Hematopoietic multipotent progenitor cell treated with erythropoietin and hydrocortisone succinate and interleukin-3 and kit ligand, for 8 days (in vitro differentiated cells): ENCODE measurements around the gene MAGEH1.
"Not testable (repeated sequence)": the region's sequence is repeated elsewhere in the genome, so short reads cannot be mapped to it uniquely, and the experiment has no call there.

Source experiments
- DNase-seq: peaks from one replicate; pipeline ENCODE4 v3.0.0-alpha.2; 2015

Gene MAGEH1, protein sequence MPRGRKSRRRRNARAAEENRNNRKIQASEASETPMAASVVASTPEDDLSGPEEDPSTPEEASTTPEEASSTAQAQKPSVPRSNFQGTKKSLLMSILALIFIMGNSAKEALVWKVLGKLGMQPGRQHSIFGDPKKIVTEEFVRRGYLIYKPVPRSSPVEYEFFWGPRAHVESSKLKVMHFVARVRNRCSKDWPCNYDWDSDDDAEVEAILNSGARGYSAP

DNA sequence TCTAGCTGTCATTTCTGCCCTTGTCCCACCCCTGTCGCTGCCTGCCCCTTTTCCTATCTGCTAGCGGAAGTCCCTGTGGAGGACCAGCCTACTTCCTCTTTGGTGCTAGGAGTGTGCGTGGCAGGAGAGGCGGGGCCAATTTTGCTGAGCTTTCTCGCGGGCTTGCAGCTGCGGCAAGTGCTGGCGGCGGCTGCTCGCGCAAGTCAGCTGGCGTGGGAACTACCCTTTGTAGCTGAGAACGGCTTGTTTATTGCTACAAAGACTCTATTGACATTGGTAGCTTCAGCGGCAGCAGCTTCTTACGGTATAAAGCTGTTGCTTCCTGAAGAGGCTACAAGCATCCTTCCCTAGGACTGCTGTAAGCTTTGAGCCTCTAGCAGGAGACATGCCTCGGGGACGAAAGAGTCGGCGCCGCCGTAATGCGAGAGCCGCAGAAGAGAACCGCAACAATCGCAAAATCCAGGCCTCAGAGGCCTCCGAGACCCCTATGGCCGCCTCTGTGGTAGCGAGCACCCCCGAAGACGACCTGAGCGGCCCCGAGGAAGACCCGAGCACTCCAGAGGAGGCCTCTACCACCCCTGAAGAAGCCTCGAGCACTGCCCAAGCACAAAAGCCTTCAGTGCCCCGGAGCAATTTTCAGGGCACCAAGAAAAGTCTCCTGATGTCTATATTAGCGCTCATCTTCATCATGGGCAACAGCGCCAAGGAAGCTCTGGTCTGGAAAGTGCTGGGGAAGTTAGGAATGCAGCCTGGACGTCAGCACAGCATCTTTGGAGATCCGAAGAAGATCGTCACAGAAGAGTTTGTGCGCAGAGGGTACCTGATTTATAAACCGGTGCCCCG is at the start of gene MAGEH1:
Gene MAGEH1, plus strand, starts transcription at position 138 of the 843 bp plus-strand sequence. Its CDS starts 248 bp downstream, at position 386.
- peak; percentile 87 for DNase-seq

DNA sequence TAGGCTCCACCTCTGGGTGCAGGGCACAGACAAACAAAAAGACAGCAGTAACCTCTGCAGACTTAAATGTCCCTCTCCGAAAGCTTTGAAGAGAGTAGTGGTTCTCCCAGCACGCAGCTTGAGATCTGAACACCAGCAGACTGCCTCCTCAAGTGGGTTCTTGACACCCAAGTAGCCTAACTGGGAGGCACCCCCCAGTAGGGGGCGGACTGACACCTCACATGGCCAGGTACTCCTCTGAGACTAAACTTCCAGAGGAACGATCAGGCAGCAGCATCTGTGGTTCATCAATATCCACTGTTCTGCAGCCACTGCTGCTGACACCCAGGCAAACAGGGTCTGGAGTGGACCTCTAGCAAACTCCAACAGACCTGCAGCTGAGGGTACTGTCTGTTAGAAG is 24.8 kb upstream of the MAGEH1 start:
- not testable (repeated sequence) for DNase-seq

DNA sequence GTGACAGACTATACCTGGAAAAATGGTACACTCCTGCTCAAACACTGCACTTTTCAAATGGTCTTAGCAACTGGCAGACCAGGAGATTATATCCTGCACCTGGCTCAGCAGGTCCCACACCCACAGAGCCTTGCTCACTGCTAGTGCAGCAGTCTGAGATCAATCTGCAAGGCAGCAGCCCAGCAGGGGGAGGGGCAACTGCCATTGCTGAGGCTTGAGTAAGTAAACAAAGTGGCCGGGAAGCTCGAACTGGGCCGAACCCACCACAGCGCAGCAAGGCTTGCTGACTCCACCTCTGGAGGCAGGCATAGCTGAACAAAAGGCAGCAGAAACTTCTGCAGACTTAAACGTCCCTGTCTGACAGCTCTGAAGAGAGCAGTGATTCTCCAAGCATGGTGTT is 8.5 kb upstream of the MAGEH1 start:
- DNase-seq, result not testable (repeated sequence)

DNA sequence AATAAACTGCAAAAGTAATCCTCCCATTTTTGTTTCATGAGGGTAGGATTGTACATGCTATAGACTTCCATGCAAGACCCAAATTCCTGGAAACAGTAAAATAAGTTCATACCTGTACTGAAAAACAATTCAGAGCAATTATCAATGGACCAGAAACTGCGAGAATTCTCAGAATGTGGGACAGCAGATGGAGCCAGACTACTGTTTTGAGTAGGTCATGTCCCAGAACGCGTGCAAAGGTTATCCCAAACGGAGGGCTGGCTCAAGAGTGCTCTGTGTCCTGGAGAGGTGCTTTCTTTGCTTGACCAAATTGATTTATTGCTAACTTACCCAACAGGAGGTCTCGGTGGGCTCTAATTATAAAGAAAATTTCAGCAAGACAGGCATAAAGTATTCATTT is 1.7 kb upstream of the MAGEH1 start:
- DNase-seq, result peak; percentile 3

DNA sequence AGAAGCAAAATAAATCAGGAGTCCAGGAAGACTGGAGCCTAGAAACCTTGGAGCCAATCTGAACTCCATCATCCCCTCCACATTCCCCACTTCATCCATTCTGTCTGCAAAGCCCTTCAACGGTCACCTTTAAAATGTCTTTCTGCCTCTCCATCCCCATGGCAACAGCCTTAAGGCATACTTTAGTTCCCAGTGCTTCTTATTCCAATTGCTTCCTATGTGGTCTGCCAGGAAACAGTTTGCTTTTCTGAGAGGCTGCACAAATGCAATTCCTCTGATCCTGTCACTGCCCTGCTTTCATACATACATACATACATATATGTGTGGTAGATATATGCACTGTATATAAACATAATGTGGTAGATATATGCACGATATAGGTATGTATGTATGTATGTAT is 786 bp upstream of the MAGEH1 start:
- no peak for DNase-seq

DNA sequence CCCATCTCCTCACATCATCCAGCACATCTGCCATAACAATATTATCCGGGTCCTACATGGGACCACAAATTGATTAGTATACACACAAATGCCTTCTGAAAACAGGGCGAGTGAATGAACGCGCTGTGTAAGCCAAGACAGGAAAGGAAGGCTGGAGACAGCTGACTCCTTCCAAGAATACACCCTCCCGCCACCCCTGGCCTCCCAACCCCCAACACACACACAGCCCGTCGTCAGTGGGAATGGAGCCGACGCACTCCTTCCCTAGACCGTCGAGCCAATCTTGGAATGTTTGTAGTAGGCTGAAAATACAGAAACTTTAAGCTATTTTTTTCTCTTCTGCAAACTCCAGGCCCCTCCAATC is 319 bp upstream of the MAGEH1 start:
- DNase-seq, result no peak

DNA sequence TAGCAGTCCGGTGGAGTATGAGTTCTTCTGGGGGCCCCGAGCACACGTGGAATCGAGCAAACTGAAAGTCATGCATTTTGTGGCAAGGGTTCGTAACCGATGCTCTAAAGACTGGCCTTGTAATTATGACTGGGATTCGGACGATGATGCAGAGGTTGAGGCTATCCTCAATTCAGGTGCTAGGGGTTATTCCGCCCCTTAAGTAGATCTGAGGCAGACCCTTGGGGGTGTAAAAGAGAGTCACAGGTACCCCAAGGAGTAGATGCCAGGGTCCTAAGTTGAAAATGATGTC is 852 bp downstream of the MAGEH1 start:
- DNase-seq, result peak; percentile 1

DNA sequence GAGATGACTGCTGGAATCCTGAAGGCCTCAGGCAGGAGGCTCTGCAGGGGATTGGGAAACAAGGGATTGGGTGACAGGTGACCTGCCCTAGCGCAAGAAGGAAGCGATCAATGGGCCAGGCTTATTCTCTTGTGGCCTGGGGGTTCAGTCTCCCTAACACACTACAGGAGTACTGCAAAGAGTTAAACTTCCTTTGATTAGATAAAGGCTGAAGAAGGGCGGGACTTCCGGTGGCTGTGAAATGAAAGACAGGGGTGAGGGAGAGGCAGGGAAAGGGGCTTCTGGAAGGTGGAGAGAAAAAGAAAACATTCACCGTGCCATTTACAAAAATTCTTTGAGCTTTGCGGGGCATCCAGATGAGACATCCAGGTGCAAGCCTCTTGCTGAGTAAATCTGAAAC is 3.8 kb downstream of the MAGEH1 start:
- DNase-seq, result not testable (repeated sequence)

DNA sequence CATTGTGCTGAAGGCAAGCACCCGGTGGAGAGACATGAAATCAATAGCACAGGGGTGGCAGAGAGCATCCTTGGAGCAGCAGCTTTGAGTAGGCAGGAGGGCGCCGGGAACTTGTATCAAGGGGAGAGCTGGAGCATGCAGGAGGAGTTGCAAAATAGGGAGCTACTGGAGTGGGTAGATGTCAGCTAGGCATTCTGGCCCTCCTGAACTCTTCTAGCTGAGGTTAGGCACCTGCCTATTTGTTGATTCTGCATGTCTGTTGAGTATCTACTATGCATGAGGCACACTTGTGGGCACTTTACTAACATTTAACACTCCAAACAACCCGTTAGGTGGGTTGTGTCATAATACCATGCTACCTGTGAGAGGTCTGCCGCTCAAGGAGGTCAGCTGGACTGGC is 7.5 kb downstream of the MAGEH1 start:
- DNase-seq, result not testable (repeated sequence)

DNA sequence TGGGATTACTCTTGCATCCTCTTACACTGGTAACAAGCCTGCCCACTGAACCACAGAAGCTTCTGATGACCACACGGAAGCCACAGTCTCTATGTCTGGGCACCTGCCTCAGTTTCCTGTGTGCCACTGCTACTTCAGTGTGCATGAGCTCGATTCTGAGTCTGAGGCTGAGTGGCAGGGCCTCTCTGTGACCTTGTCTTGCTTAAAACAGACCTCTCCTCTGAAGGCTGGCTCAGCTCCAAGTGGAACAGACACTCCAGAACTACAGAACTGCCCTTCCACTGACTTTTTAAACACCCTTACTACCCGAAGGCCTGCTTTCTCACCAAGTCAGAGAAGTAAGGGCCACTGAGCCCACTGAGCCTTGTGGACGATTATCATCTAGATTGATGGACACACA is 8.0 kb downstream of the MAGEH1 start:
- not testable (repeated sequence) for DNase-seq

DNA sequence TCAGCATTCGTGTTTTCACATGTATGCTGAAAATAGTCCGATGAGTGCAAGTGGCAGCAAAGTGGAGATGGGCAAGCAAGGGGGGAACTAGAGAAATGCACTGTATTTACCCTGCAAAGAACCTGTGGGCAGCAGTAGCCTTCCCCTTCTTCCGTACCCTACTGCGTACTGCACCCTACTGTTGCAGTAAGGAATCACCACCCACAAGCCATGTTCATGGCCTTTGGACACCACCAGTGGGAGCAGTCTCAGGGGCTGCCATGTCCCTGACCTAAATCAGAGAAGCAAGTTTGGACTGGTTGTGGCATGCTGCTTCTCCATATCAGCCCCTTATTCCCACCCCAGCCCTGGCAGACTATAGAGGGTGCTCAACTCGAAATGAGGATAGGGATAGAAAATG is 12.1 kb downstream of the MAGEH1 start:
- DNase-seq, result not testable (repeated sequence)

DNA sequence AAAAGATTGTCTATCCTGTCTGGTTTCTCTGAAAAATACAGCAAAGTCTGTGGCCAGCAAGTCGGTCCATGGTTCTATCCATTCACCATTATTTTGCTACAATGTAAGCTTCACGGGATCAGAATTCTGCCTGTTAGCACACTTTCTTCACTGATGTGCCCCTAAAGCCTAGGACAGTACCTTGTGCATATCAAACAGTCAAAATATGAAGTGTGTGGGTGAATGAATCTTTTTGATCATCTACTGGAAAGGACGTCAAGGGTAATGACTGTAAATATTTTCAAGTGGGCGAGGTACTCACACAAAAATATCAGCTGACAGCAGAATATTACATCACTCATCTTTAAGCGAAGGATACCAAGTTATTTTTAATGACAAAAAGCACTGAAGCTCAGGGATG is 13.2 kb downstream of the MAGEH1 start:
- not testable (repeated sequence) for DNase-seq

DNA sequence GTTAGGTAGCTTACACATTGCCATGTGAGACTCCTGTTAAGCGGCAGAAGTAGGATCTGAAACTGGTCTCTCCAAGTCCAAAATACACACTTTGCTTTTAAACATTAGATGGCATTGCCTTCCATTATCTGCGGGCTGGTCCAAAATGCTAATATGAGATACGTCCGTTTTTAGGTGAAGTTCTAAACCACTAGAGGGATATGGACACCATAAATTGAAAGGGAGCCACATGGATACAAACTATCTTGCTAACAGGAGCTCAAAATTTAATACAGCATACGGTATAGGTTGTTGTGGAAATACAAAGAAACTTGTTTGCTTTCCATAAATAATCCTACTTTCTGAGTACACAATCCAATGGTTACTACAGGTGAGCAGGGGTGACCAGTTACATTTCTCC is 13.9 kb downstream of the MAGEH1 start:
- DNase-seq, result not testable (repeated sequence)

DNA sequence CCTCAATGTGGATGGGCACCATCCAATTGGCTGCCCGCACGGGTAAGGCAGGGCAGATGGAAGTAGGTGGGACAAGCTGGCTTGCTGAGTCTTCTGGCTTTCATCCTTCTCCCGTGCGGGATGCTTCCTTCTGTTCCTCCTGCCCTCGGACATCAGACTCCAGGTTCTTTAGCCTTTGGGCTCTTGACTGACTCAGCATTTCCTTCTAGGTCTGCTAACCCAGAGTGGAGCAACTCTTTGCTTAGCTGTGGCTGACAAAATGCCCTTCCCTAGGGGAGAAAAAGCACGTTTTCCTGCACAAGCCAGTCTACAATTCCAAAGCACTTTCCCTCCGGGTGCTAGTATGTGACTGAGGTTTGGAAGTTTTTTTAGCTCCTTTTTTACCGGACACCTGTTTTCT is 28.0 kb downstream of the MAGEH1 start:
- peak; percentile 0 for DNase-seq

DNA sequence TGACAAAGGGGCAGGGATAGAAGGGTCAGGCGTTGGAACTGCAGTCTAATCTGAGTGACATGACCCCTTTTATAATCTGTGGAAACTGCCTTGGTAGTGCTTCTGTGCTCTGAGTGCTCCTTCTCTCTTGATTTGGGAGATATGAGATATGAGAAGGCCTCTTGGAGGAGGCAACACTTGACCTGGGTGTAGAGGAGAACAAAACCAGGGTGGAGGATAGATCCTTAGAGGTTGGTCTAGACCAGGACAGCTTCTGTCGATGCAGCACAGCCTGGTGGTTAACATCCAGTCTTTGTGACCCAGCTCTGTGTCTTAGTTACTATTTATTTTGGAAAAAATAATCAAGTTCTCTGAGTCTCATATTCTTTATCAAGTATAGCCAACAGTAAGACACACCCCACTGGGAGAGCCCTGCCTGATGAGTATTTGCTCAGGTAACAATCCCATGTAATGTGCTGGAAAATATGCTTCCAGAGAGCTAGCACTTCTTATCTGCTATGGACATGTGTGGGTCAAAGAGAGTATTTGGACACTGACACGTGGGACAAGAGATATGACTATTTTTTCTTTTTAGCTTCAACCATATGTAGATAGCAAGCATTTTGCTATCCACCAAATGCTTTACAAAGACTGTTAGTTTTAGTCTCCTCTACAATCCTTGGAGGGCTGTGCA is 28.6 kb downstream of the MAGEH1 start:
- DNase-seq, result peak; percentile 74

DNA sequence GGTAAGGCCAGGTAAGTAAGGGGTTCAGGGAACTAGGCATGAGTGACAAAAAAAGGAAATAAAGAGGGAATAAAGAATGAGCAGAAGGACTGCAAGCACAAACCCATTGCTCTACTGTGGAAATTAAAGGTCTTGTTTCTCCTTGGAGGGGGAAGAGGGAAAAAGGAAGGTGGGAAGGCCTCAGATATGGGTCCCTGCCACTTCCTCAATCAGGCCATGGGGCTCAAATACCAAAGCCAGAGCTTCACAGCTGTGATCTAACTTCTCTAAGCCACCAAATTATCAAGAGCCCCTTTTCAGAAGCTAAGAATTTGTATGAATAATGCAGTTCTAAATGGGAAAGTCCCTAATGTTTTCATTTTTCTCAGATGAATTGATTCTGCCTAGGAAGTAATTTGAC is 33.0 kb downstream of the MAGEH1 start:
- no peak for DNase-seq

DNA sequence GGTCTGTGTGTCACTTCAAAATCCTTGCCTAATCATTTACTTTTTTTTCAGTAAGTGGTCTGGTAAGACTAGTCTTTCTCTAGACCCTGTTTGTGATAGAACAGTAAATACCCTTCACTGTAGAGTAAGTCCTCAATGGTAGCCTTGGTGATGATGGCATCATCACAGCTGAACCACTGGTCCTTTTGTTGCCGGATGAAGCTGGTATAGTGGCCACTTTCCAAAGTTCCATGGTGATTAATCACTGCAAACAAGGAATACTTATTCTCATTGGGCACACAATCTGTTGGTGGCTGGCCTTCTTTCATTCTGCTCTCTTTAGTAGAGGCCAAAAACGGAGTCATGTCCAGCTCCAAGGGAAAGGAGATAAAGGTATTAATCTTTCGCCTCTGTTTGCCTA is 34.8 kb downstream of the MAGEH1 start:
- DNase-seq, result no peak

DNA sequence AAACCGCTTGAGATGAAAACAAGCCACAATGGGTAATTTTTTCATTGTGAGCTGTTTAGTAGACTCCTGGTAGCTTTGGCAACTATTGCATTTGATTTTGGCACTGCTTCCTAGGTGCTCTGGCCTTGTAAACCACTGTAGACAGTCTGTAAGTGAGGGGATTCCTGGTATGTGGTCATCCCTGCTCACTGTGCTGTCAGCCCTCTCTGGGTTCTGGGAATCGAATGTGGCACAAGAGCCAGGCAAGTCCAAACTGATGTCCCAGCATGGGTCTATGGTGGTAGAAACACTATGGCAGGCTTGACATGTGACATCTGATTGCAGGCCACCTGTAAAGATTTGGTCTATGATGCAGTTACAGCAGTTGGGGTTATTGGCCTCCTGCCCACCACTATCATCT is 35.2 kb downstream of the MAGEH1 start:
- DNase-seq, result peak; percentile 15

DNA sequence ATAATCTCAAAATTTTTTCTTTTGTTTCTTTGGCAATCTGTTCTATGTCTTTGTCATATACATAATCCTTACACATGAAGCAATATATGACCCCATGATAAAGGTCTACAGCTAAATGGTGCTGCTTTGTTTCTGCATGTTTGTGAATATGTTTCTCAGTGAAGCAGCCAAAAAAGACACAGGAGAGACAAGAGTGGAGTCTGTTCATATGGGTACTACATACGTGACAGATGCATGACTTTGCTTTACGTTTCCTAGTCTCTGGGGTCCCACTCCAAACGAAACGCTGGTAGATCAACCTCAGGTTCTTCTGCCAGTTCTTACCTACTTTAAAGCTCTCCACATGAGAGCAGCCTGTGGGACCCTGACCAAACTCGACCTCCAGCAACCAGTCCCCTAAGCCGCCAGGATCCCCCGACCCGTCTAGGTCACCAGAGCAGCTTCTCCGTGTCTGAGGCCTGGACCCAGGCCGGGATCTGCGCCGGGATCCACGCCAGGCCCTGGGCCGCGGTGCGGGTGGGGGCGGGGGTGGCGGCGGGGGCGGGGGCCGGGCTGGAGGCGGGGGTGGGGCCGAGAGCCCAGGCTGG is 36.2 kb downstream of the MAGEH1 start:
- peak; percentile 9 for DNase-seq

DNA sequence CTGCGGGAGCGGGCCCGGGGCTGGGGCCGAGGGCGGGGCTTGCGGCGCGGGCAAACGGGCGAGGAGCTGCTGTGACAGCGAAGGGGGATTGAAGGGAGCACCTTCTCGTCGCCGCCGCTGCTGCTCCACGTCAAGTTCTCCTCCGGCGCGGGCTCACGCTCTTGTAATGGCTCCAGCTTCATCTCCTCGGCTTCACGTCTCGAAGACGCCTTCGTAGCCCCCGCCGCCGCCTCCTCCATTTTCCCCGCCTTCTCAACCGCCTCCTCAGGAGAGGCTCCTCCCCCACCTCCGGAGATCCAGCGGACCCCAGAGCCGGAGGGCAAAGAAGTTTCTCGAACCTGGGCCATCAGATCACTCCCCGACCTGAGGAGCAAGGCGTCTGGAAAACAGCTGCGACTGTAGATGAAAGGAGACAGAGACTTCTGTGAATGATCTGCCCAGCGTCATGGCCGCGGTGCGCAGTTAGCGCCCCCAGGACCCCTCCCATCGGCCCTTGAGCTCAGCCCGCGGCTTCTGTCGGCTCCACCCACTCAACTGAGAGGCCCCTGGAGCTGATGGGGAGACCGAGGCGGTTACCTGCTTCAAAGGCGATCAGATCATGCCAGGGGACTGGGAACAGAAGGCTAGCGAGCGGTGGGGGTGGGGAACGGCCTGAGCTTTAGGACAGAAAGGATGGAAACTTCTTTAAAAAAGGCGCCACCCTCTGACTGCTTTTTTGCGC is 36.8 kb downstream of the MAGEH1 start:
- DNase-seq, result peak; percentile 61

DNA sequence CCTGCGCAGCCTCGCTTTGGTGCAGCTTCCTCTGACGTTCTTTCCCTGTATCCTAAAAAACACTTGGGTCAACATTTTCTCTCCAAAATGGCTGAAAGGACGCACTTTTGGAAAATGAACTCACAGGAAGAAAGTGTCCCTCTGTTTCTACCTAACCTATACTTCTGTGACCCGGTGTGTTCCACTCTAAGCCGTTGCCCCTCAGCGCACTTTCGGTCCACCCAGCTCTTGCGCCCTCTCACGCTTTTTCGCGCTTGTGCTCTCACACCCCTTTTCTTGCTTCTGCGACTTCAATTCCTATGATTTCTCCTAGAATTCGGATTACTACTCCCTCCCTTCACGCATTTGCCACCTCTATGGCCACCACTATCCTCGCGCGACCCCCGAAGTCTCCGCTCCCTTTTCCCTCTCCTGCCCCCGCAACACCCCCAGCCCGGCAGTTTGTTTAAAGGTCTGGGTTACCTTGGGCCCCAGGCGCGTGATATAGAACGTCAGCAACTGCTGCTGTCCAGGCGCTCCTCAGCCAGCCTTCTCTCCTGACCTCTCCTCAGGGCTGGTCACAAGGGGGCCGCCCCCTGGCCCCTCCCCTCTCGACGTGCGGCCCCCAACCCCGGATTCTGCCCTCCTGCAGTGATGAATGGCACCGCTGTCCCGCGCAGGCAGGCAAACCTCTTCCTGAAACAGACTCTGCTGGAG is 37.5 kb downstream of the MAGEH1 start, which contains the start of gene USP51:
Gene USP51, minus strand, starts transcription at position 535 of the 696 bp plus-strand sequence. CDS start 909 bp downstream, outside the sequence.
- peak; percentile 10 for DNase-seq

DNA sequence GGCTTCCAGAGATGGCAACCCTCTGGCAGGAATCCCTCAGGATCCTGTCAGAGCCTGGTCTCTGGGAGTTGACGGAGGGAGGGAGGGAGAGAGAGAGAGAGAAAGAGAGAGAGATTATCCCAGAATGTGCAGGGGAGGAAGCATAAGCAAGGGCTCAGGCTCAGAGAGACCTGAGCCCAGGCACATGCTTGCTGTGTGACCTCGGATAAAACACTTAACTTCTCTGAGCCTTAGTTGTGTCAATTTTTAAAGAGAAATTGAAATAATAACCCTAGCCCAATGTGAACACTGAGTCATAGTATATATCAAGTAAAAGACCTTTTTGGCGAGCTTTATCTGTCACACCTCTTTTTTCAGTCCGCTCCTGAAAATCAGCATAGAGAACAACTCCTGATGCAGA is 38.2 kb downstream of the MAGEH1 start:
- no peak for DNase-seq
